ENCODE measurements around the gene RABL3. TPM values are rescaled to one million over a fixed set of nuclear protein-coding genes. Genes with fewer than 3 reads are reported as not detected.

RABL3 gene
- total RNA-seq, 6 experiments from 2014 or later, result 32.0 to 39.4 (median 36.9) TPM

DNA sequence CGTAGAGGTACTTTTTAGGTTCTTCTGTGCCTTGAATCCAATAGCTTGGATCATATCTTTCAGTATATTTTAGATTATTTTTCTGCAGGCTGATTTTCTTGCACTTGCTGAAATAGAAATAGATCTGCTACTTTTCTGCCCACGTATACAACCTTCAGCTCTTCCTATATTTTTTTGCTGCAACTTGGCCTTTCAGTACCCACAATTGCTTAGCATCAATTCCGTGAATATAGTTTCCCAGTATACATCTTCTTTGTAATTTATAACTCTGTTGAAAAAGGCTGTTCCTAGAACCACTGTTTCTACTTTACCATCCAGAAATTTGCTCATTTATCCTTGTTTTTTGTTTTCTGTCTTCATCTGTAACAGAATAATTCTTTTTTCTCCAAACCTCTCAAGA is 36.5 kb upstream of the RABL3 start:
- no peak overlapping the region for H3K4me3 Mint-ChIP-seq
- no peaks in the 10 kb centered on the region; the same call in 1 of the 2 replicates for H3K9me3 Mint-ChIP-seq
- H3K27ac Mint-ChIP-seq, result peak overlapping the region; percentile 28
- no peak for DNase-seq
- H3K4me1 Mint-ChIP-seq (ENCODE audit: low read depth), result peaks cover 55% of the 10 kb centered on the region
- H3K27me3 Mint-ChIP-seq (ENCODE audit: insufficient read depth), result no peaks in the 10 kb centered on the region
- peaks cover 46% of the 10 kb centered on the region for H3K36me3 Mint-ChIP-seq (ENCODE audit: low read depth)
- TF ChIP-seq, protein P1, sequence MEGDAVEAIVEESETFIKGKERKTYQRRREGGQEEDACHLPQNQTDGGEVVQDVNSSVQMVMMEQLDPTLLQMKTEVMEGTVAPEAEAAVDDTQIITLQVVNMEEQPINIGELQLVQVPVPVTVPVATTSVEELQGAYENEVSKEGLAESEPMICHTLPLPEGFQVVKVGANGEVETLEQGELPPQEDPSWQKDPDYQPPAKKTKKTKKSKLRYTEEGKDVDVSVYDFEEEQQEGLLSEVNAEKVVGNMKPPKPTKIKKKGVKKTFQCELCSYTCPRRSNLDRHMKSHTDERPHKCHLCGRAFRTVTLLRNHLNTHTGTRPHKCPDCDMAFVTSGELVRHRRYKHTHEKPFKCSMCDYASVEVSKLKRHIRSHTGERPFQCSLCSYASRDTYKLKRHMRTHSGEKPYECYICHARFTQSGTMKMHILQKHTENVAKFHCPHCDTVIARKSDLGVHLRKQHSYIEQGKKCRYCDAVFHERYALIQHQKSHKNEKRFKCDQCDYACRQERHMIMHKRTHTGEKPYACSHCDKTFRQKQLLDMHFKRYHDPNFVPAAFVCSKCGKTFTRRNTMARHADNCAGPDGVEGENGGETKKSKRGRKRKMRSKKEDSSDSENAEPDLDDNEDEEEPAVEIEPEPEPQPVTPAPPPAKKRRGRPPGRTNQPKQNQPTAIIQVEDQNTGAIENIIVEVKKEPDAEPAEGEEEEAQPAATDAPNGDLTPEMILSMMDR (IDR thresholded peaks at IDR 0.05), result no peak

DNA sequence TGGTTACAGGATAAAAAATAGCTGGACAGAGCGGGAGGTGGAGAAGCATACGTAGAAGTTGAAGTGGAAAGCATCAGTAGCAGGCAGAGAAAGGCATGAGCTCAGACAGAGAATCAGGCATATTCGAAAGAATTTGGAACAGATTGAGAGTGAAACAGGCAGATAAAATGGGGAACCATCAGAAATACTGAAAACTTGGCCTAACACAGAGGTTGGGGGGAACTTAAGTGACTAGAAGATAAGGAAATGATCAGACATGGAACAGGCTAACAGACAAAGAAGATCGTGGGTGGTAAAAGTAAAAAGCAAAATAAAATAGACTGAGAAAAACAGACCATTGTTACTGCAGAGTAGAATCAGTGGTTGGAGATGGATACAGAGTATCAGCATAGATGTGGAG is 33.1 kb upstream of the RABL3 start:
- Mint-ChIP-seq H3K9me3 (no peaks in the 10 kb centered on the region), H3K36me3 (ENCODE audit: low read depth) (peaks cover 38% of the 10 kb centered on the region), H3K27me3 (ENCODE audit: insufficient read depth) (0 out of 2 replicates have a peak, but pooled peaks cover 2% of the 10 kb centered on the region), H3K27ac (no peak overlapping the region), H3K4me3 (no peak overlapping the region), H3K4me1 (ENCODE audit: low read depth) (peaks cover 46% of the 10 kb centered on the region)
- TF ChIP-seq, protein P1 (IDR thresholded peaks at IDR 0.05), result no peak
- DNase-seq, result no peak

DNA sequence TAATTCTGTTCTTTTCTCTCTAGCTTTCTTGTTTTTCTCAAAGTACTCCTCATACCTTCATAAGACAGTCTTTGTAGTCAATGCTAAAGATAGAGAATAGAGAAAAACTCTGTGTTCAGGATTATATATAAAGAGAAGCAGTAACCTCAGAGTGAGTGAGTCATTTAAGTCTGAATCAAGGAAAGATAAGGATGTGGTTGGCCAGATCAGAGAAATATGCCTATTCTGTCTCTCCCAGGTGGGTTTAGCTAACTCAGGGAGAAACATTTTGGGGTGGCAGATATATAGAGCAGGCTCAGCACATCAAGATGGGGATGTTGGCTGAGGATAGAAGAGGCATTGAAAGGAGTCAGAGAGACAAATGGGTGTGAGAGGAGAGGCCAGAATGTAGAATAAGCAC is 31.6 kb upstream of the RABL3 start:
- TF ChIP-seq, protein P1 (IDR thresholded peaks at IDR 0.05), result no peak
- peaks cover 29% of the 10 kb centered on the region for H3K36me3 Mint-ChIP-seq (ENCODE audit: low read depth)
- no peaks in the 10 kb centered on the region for H3K9me3 Mint-ChIP-seq
- H3K4me1 Mint-ChIP-seq (ENCODE audit: low read depth), result peaks cover 37% of the 10 kb centered on the region
- peak; percentile 42 for DNase-seq
- H3K27me3 Mint-ChIP-seq (ENCODE audit: insufficient read depth), result 0 out of 2 replicates have a peak, but pooled peaks cover 2% of the 10 kb centered on the region
- no peak overlapping the region for H3K27ac Mint-ChIP-seq
- H3K4me3 Mint-ChIP-seq, result no peak overlapping the region

DNA sequence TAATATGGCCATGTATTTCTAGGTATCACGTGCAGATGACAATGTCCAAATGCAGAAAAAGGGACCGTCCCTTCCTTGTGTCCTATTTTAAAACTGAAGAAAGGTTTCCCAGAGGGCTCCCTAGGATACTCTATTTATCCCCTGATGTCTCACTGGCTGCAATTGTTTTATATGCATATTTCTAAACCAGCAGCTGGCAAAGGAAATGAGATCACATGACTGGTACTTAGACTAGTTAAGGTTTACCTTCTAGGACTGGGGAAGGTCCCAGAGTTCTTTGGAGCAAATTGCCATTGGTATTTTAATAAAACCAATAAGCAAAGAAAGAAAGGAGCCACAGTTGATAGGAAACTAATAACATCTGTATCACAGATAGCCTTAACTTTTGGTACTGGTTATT is 29.8 kb upstream of the RABL3 start:
- H3K36me3 Mint-ChIP-seq (ENCODE audit: low read depth), result peaks cover 25% of the 10 kb centered on the region
- H3K27ac Mint-ChIP-seq, result peak overlapping the region; percentile 61; the same call in 1 of the 2 replicates
- TF ChIP-seq, protein P1 (IDR thresholded peaks at IDR 0.05), result no peak
- H3K4me1 Mint-ChIP-seq (ENCODE audit: low read depth), result peaks cover 48% of the 10 kb centered on the region
- no peaks in the 10 kb centered on the region for H3K9me3 Mint-ChIP-seq
- H3K27me3 Mint-ChIP-seq (ENCODE audit: insufficient read depth), result 0 out of 2 replicates have a peak, but pooled peaks cover 2% of the 10 kb centered on the region
- DNase-seq, result no peak
- no peak overlapping the region for H3K4me3 Mint-ChIP-seq

DNA sequence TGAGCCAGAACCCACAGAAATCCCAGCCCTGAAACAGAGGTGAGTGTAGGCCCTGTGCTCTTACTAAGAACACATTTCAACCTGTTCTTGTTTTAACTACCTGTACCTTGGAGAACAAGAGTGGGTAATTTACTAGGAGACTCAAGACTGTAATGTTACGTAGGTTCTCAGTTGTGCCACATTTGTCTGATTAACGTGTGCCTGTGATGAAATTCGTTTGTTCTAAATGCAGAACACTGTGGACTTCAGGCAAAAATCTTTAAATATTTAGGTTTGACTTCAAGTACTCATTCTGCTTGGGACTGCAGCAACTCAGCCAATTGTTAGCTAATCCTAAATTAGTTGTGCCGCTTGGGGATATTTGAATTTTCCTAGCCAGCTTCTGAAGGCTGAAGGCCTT is 28.6 kb upstream of the RABL3 start:
- no peaks in the 10 kb centered on the region for H3K9me3 Mint-ChIP-seq
- H3K27ac Mint-ChIP-seq, result no peak overlapping the region
- H3K4me3 Mint-ChIP-seq, result no peak overlapping the region
- no peak for DNase-seq
- H3K4me1 Mint-ChIP-seq (ENCODE audit: low read depth), result peaks cover 60% of the 10 kb centered on the region
- TF ChIP-seq, protein P1 (IDR thresholded peaks at IDR 0.05), result no peak
- H3K27me3 Mint-ChIP-seq (ENCODE audit: insufficient read depth), result 0 out of 2 replicates have a peak, but pooled peaks cover 2% of the 10 kb centered on the region
- peaks cover 25% of the 10 kb centered on the region for H3K36me3 Mint-ChIP-seq (ENCODE audit: low read depth)

DNA sequence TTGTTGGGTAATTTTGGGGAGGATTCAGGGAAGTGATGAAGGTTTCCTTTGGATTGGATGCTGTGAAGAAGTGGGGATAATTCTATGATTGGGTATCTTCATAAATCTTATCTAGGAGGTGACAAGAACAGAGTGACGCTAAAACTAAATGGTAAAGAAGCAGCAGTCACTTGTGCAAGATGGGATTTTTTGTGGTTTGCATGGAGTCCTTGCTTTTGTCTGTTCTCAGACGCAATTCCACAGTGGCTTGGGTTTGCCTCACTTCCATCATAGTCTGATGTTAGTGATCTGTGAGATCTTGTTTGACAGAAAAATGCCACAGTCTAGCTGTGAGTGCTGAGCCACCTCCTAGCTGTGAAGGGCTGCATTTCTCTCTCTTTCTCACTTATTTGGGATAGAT is 27.1 kb upstream of the RABL3 start:
- H3K36me3 Mint-ChIP-seq (ENCODE audit: low read depth), result peaks cover 29% of the 10 kb centered on the region
- TF ChIP-seq, protein P1 (IDR thresholded peaks at IDR 0.05), result no peak
- 0 out of 2 replicates have a peak, but pooled peaks cover 2% of the 10 kb centered on the region for H3K27me3 Mint-ChIP-seq (ENCODE audit: insufficient read depth)
- H3K4me3 Mint-ChIP-seq, result no peak overlapping the region
- H3K4me1 Mint-ChIP-seq (ENCODE audit: low read depth), result peaks cover 73% of the 10 kb centered on the region
- H3K27ac Mint-ChIP-seq, result no peak overlapping the region
- DNase-seq, result no peak
- H3K9me3 Mint-ChIP-seq, result no peaks in the 10 kb centered on the region

Data from HFFc6 (cell line).